GM19023 (cell line): Measurements from ENCODE around the gene PRUNE2.
"Not testable (repeated sequence)": the region's sequence is repeated elsewhere in the genome, so short reads cannot be mapped to it uniquely, and the experiment has no call there.

Source experiments
- ATAC-seq: cut with Tn5 transposase; IDR thresholded peaks from one replicate; pipeline ENCODE4 v1.9.1; 2021; ENCODE audit warnings: mild to moderate bottlenecking, moderate library complexity; ENCODE audit not compliant: unreplicated experiment

Gene PRUNE2

DNA sequence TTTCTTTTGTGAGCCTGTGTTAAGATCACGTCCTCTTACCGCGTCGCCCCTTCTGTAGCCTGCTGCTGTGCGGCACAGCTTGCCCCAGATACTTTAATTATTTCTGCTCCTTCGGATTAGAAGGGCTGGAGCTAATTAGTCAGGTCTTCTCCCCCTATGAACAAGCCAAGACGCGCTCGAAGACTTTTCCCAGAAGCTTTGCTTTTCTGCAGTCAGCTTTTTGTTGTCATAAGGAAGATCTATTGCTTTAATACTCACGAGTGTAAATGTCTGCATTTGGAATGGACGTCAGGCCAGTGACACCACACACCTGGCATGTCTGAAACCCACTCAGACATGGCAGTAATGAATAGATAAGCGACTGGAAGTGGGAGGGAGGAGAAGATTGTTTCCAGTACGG is 37.0 kb downstream of the PRUNE2 start:
- no peak for ATAC-seq

DNA sequence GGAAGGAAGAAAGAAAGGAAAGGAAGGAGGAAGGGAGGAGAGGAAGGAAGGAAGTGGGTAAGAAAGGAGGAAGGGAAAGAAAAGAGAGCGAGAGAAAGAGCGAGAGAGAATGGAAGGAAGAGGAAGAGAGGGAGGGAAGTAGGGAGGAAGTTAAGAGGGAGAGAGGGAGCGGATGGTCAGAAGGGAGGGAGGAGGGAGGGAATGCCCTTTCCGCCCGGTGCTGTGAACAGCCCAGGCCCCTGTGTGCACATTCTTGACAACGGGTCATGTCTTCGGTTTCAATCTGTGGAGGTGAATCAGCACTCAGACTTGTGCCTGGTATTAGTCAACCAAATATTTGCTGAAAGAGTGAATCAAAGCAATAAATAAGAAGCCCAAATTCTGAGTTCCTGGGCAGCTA is 39.2 kb downstream of the PRUNE2 start:
- ATAC-seq, result no peak

DNA sequence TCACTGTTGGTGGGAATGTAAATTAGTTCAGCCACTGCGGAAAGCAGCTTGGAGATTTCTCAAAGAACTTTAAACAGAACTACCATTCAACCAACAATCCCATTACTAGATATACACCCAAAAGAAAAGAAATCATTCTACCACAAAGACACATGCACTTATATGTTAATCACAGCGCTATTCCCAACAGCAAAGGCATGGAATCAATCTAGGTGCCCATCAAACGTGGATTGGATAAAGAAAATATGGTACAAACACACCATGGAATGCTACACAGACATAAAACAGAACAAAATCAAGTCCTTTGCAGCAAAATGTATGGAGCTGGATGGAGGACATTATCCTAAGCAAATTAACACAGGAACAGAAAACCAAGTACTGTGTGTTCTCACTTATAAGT is 42.1 kb downstream of the PRUNE2 start:
- no peak for ATAC-seq

DNA sequence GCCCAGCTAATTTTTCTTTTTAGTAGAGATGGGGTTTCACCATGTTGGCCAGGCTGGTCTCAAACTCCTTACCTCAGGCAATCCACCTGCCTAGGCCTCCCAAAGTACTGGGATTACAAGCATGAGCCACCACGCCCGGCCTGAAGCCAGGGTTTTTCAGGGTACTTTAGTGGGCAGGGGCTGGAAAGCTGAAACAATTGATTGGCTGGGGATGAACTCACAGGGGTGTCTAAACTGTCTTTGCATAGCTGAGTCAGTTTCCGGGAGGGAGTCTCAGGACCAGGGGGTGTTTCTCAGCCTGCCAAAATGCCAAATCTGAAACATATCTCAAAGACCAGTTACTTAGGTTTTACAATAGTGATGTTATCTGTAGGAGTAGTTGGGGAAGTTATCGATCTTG is 46.1 kb downstream of the PRUNE2 start:
- ATAC-seq, result no peak

DNA sequence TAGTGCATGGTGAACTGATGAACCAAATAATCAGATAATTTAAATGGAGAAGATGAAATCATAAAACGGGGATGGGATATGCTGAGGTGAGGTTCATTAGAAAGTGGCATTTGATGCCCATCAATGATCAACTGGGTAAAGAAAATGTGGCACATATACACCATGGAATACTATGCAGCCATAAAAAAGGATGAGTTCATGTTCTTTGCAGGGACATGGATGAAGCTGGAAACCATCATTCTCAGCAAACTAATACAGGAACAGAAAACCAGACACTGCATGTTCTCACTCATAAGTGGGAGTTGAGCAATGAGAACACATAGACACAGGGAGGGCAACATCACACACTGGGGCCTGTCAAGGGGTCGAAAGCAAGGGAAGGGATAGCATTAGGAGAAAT is 47.7 kb downstream of the PRUNE2 start:
- not testable (repeated sequence) for ATAC-seq

DNA sequence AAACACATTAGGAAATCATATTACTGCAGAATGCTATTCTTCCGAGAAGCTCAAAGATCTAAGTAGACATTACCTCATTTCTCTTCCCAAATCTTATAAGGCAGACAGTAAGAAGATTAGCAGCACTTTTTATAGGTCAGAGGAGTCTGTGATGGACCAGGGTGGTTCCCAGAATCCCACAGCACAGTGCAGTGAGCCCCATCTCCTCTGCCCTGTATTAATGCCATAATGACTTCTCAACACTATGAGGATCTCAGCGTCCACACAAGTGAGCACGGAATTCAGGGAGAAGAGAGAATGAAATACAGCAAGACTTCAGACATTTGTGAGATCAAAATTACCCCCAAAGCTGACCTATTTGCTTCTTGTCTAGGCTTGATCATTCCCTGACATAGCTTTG is 49.9 kb downstream of the PRUNE2 start:
- ATAC-seq, result no peak

DNA sequence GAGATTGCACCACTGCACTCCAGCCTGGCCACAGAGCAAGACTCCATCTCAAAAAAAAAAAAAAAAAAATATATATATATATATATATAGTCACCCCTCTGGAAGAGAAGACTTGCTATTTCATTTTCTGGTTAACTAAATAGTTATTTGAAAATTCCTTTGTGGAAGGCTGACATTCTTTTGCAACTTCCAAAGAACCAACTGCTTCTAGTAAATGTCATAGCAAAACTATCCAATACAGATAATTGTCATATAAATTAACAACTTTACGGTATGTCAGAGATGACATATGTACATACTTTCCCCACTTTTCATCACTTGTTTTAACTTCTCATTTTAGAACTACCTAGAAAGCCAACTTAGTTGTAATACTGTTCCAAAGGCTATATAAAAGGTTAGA is 50.9 kb downstream of the PRUNE2 start:
- no peak for ATAC-seq

DNA sequence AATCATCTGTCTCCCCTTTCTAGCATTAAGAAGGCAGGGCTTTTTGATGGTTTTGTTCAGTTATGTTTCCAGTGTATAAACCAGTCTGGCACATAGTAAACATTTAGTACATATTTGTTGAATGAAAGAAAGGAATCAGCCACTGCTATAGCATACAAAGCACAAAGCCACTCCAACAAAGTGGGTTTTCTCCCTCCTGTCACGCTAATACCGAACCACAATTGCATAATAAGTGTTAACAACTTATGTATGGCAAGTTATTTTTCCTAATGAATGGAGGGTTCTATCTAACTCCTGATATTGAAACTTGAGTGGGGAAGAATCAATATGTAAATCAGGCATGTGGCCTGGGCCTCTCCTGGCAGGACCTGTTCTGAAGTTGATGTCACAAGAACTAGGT is 53.9 kb downstream of the PRUNE2 start:
- ATAC-seq, result no peak

DNA sequence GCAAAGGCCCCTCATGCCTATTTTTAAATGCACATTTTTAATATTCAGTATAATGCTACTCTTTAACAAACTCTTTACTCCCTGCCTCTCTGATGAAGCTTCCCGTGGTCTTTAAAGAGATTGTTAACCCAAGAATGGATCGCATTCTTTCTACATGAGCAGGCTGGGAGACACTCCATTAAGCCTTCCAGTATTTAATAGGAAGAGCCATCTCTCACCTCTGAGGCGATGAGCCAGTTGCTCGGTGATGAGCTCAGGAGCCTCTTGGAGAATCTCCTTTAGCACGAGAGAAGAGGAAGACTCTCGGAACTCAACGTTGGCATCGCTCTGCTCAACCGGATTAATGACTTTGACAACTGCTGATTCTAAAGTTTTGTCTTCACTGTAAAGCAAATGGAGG is 59.6 kb downstream of the PRUNE2 start:
- ATAC-seq, result no peak

DNA sequence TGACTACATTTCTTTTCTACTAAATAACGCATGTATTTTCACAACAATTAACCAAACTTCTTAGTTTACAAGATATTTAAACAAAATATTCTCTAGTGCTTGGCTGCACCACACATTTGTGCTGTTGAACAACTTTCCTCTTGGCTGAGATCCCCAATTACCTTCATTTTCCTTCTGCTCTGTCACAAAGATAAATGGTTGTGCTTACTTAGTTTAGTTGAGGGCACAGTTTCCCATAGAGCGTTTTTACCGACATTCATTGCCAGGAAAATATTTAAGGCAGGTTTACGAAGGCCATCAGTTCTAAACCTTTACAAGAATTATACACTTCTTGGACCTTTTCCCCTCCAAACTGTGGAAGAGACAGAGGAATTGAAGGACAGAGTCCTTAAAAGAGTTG is 60.7 kb downstream of the PRUNE2 start:
- ATAC-seq, result no peak

DNA sequence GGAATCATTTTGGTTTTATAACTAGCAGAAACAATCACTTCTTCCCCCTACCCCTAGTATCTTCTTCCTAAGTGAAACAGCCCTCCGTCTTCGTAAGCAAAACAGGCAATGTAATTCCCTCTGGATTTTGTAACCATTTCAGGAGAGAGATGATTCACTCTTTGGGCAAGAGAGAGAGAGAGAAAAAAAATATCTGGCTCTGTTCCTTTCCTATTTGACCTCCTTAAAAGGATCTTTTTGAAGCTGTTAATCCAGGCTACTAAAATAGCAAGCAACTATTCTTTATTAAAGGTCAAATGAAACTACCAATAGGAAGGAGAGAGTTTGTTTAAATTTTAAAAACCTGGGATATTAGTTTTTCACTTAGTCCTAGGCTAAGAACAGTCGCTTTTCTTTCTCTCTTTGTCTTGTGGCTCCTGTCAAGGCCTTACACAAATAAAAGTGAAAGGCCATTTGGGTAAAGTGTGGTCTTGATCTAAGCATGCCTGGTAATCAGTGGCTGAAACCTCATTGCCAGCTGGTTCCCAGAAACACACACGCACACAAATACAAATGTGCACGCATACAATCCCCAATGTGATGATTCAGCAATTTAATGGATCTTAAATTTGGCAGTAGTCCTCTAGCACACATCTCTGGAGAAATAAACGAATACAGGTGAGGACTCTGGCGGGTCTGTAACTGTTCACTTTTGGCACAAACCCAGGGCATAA is 70.2 kb downstream of the PRUNE2 start:
- no peak for ATAC-seq

DNA sequence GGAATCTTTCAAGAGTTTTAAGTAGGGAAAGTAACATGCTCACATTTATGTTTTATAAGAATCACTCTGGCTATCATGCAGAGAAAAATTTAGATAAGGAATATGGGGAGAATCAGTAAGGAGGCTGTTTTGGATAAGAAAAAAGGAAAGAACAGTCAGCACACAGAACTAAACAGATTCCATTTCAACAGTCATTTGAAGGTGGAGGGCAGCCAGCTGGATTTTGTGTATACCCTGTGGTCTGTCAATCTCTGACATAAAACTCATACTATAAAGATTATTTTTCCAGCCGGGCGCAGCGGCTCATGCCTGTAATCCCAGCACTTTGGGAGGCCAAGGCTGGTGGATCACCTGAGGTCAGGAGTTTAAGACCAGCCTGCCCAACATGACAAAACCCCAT is 77.5 kb downstream of the PRUNE2 start:
- ATAC-seq, result no peak

DNA sequence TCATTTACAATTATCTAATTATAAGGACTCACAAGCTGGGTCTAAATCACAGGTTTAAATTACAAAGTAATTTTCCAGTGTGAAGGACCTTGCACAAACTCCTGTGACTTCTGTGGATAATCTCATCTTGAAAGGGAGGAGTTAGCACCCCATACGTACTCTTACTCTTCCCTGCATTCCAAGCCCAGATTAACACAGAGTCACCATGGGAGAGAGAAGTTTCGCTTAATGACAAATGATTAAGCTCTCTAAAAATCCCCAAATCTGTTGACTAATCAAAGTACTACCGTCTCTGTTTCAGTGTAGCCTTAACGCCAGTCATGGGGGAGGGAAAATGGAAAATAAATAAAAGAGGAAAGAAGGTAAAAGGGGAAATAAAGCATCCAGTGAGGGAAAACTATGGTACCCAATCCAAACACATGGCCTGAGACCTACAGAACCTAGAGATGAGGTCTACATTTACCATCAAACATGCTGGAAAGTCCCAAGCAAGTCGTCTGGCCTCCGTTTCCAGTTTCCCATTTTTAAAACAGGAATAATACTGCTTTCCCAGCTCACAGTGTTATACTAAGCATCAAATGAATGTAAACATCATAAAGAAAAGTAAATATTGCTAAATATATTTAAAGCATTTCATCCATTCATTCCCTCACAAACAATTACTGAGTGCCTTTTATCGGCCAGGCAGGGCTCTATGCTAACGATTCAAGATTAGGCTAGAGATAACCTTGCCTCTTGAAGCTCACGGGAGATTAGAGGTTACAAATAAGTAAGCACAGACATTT is 78.4 kb downstream of the PRUNE2 start:
- ATAC-seq, result no peak

DNA sequence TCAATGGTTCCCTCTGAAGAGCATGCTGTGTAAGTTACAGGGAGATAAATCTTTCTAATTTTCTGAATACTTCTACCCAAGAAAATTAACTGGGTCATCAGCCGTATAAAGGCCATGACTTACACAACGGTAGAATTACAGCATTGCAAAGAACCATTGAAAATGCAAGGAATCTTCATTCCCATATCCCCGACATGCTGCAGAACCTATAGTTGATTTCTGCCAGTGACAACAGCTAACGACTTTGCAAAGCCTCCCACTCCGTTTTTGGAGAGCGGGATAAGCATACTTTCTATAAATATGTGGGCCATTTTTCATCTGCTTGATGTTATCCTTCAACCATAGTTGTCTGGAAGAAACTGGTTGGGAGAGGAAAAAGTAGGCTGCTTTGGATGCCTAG is 85.5 kb downstream of the PRUNE2 start:
- no peak for ATAC-seq

DNA sequence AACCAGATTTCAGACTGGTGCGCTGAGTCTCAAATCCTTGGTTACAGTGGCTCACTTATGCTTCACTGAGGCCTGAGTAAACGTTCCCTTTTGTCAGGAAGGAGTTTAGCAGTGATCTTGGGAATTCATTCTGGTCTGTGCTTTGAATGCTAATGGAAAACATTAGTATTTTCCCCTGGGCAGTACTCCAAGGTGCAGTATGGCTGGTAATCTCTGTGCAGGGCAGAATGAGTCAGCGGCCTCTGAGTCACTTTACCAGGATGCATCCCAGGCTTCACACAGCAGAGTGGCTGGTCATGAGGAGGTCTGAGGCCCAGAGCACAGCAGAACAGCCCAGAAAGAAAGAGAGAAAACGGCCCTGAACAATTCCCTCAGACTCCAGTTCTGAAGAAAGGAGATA is 87.6 kb downstream of the PRUNE2 start:
- ATAC-seq, result no peak

DNA sequence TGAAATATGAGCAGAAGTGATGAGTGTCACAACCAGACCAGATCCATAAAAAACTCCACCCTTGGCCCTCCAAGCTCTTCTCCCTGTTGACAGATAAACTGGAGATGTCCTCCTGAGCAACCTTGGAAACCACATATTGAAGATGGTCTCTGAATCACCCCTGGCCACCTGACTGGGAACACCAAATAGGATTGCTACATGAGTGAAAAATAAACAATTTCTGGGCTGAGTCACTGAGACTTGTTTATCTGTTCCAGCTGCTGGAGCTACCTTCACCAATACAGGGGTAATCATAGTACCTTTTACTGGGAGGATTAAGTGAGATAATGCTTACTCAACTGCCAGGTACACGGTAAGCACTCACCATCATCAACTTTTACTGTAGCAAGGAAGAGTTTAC is 88.4 kb downstream of the PRUNE2 start:
- ATAC-seq, result no peak

DNA sequence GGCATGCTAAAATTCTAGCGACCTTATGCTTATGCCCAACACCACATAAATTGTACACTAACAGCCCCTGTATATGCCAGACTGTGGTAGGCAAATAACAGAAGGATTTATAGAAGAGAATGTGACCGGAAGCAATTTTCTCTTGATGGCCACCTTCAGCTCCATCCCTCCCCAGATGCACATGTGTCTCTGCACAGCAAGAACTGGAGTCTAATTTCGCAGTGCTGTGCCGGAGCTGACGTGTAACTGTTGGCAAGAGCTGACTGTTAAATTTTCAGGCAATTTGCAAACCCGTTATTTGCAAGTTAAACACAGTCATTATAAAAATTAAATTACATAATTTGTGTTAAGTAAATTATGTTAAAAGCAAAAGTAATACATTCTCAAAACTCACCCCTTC is 93.3 kb downstream of the PRUNE2 start:
- no peak for ATAC-seq

DNA sequence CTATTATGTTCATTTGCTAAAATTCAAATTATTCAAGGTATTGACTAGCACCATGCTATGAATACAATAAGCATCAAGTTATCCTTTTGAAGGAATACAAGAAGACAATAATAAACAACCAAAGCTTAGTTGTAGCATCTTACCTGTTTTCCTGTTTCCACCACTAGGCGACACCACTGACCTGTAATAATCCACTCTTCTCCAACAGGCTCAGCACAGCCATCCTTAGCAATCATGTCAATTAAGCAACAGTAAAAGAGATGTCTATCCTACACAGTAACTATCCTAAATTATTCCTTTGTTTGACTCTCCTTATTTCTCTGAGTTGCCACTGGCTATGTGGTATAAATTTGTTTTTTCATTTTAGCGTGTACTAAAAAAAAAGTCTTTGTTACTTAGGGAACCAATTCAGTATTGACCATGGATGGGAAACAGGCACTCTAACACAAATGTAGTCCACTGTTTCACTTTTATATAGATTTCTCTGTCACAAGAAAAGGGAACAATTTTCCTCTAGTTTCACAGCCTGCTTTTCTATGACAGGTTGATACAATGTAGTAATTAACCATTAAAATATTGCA is 95.4 kb downstream of the PRUNE2 start:
- ATAC-seq, result no peak

DNA sequence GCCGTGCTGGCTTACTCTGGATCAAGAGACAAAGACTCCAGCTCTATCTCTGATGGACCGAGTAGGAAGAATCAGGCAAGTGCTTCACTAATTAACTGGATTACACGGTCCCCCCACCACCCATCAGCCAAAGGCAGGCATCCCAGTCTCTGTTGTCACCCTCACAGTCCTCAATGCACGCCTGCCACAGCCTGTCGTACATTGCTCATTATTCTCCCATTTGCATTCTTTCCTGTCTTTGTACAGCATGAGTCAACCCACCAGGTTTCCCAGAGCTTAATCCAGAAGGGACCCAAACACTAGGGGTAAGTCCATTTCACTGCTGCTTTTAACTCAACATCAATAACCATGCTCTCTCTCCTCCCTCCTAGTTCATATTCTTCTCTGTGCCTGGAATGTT is 97.3 kb downstream of the PRUNE2 start:
- ATAC-seq, result no peak

DNA sequence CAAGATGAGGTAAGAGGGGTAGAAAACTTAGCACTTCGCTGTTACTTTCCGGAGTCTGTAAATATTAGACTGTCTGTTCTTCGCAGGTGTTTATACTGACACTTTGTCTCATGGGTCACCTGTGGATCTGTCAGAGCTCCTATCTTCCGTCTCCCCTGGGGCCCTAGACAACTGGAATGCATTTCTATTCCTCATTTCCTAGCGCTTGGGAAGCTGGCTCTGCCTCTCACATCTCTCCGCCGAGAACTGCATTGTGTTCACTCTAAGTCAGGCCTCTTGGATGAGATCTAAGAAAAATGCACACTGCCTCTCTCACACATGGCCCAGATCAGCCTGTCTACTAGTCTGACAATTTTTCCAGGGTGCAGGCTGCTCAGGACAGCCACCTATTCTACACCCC is 102.2 kb downstream of the PRUNE2 start:
- no peak for ATAC-seq

DNA sequence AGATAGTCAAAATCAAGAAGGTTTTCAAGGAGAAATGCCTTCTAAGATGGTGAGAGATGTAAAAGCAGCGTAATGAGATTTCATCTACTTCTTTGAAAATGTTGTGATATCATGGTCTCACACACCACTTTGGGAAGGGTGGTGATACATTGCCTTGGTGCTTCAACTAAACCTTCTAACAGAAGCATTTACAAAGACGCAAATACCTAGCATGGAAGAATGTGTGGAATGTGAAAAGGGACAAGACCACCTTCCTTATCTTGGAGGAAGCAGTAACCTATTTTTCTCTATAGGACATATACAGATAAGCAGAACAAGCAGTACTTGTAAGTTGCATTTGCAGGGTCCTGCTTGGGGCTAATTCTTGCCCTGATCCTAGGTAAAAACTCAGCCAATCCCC is 102.8 kb downstream of the PRUNE2 start:
- no peak for ATAC-seq

DNA sequence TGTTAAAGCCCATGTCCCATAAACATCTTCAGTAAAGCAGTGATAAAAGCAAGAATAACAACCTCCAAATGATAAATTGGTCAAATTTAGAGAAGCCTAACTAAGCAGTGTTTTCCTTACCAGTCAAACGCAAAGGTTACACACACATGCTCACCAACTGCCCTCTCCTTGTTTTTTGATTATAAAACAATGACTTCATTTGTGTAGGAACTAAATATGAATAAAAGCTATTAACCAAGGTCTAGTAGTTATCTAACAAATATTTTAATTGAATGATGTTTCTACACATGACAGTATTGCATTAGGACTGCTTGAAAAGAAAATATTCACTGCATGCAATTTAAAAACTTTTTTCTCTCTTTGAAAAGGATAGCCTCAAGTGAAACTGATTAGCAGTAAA is 105.0 kb downstream of the PRUNE2 start:
- ATAC-seq, result no peak
